Posterior cingulate gyrus (tissue), 11 donors: ENCODE data around the gene ART1.

Experiments used
- DNase-seq, 10 donors: peaks; one replicate each; pipeline versions ENCODE4 v3.0.0 to v3.0.0-alpha.2; 2020 to 2021; ENCODE audit warnings: mixed read lengths in 3 of 10
- intact Hi-C: fragments of 100-400 bp; cut with DNase I; formaldehyde crosslinking; loops from one replicate; pipeline ENCODE4 v1.15.1; 2023

The ART1 gene

DNA sequence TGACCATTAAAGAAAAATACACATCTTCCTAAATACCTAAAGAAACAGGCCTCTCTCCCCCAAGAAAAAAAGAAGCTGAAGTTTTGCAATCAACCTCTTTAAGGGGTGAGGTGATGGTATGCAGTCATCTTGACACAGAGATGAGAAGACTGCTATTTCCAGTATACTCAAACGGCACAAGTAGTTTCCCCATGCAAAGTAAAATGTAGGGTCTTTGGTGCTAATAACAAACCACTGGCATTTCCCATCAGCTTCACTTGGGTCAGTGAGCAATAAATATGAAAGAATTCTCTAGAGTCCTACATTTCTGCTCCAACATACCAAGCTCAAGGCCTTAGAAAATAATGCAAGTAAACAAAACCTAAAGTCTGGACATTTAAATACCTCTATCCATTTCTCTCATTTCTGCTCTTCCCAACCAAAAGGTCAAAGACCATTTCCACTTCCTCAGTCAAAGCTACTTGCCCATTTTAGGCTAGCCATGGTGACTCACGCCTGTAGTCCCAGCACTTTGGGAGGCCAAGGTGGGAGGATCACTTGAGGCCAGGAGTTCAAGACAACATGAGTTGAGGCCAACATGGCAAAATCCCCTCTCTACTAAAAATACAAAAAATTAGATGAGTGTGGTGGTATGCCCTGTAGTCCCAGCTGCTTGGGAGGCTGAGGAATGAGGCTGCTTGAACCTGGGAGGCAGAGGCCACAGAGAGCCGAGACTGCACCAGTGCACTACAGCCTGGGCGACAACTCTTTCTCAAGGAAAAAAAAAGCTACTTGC is 65.7 kb downstream of the ART1 start:
- intact Hi-C loops: no loop called here
- DNase-seq: no peak

DNA sequence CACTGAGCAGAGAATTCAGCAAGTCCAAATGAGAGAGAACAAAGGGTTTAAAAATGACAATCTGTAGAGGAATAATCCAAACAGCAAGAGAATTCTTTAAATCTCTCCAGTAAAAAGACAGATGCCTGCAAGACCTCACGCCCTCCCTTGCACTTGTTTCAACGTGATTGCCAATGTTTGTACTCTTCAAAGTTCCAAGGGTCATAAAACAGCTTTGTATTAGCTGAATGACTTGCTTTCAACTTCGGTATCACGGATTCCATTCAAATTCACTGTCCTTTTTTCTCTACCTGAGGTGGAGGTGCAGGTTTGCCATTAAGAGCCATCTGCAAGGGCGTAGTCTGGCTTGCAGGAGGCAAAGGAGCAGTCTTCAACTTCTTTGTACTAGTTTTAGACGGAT is 67.3 kb downstream of the ART1 start:
- no peak for DNase-seq
- intact Hi-C loops: no loop called here
